Measurements from ENCODE around the gene PLCD3.

The PLCD3 gene

DNA sequence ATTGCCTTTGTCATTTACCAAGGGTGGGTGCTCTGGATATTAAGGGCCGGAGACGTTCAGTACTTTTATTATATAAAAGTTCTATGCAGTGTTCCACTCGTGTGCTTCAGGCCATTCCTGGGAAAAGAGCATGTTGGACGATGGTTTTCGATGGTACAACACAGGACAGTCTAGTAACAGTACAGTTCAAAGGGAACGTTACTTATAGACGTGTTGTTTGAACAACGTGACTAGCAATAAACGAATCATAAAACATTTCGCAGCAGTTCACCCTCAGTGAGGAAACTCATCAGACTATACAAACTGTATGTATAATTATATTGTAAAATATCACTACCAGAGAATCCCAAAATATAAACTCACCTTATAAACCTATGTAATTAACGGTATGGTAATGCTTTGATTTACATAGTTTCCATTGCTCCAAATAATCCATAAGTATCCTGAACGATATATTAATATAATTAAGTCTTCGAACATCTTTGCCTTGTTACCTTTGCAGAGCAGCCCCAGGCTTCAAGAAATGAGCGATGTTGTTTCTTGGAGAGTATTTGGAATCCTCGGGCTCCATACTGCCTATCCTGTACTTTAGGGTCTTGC, 70.6 kb downstream of the PLCD3 start:
- peak overlapping the region; percentile 93 for H3K4me3 ChIP-seq (ENCODE audit: low read depth, low read length)
- no peak for DNase-seq (ENCODE audit: low read depth)
- TF ChIP-seq, protein P1, sequence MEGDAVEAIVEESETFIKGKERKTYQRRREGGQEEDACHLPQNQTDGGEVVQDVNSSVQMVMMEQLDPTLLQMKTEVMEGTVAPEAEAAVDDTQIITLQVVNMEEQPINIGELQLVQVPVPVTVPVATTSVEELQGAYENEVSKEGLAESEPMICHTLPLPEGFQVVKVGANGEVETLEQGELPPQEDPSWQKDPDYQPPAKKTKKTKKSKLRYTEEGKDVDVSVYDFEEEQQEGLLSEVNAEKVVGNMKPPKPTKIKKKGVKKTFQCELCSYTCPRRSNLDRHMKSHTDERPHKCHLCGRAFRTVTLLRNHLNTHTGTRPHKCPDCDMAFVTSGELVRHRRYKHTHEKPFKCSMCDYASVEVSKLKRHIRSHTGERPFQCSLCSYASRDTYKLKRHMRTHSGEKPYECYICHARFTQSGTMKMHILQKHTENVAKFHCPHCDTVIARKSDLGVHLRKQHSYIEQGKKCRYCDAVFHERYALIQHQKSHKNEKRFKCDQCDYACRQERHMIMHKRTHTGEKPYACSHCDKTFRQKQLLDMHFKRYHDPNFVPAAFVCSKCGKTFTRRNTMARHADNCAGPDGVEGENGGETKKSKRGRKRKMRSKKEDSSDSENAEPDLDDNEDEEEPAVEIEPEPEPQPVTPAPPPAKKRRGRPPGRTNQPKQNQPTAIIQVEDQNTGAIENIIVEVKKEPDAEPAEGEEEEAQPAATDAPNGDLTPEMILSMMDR (conservative IDR thresholded peaks at IDR 0.05; ENCODE audit: low read depth, low read length), result no peak

DNA sequence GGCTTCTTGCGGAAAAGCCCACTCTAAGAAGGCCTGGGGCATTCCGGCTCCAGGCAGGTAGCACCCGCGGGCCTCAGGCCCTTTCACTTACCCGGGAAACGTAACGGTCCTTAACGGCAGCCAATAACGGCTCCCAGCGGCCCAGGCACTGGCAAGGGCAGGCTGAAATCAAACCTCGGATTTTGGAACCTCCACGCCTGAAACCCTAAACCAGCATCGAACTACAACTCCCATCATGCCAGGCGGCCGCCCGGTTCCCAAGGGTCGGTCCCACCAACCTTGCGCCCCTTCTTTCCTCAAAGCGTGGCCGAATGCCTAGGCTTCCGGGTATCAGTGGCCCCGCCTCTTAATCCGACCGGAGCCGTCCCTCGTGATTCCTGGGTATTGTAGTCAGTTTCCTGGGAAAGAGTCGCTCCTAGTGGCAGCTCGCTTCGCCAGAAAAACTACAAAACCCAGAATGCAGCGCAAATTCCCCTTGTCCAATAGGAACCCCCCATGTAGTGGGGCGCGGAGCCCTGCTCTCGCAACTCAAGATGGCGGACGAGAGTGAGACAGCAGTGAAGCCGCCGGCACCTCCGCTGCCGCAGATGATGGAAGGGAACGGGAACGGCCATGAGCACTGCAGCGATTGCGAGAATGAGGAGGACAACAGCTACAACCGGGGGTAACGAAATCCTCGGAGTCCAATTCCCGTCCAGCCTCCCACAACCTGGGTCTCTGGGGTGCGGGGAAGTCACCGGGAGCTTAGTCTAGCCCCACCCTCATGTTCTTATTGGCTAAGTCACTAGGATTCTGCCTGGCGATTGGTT, 71.3 kb downstream of the PLCD3 start, which contains the start of gene NMT1:
Gene NMT1 (plus strand): TSS at position 521 of the 809 bp plus-strand sequence. CDS start 13 bp downstream, at position 534.
- TF ChIP-seq, protein P1 (conservative IDR thresholded peaks at IDR 0.05; ENCODE audit: low read depth, low read length), result no peak
- peak within 1 kb of the TSS; percentile 93 for H3K4me3 ChIP-seq (ENCODE audit: low read depth, low read length)
- peak; percentile 100 for DNase-seq (ENCODE audit: low read depth)

DNA sequence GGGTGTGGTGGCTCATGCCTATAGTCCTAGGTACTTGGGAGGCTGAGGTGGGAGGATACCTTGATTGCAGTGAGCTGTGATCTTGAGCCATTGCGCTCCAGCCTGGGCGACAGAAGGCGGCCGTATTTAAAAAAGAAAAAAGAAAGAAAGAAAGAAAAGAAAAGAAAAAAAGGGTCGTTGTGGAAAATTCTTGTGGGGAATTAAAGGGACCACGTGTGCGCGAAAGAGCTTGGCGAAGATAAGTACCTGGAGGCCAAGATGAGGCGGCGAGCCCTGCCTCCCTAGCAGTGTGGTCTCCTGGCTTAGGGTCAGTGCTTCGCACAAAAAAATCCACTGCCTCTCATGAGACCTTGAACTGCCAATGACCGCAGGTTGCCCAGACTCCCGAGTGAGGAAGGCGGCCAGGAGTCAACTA, 71.9 kb downstream of the PLCD3 start:
- TF ChIP-seq, protein P1 (conservative IDR thresholded peaks at IDR 0.05; ENCODE audit: low read depth, low read length), result no peak
- DNase-seq (ENCODE audit: low read depth), result no peak
- H3K4me3 ChIP-seq (ENCODE audit: low read depth, low read length), result peak overlapping the region; percentile 93
